DMS114 treated with DMSO at 0.1 percent for 48 hours (cell line): ENCODE measurements around the gene DNAJC30.

ENCODE experiments used
- DNase-seq: peaks from one replicate; lab custom pipeline; 2025; ENCODE audit not compliant: unreplicated experiment; lab: John Stamatoyannopoulos, UW

The DNAJC30 gene

GRCh38 chr7:73708961-73709549 lies 25.8 kb upstream of the DNAJC30 start:
- DNase-seq: no peak

GRCh38 chr7:73707045-73707631 lies 23.9 kb upstream of the DNAJC30 start:
- DNase-seq: no peak

- no peak for DNase-seq
Measured at GRCh38 chr7:73706126-73707044, 23.1 kb upstream of the DNAJC30 start.

GRCh38 chr7:73705551-73705920 lies 22.3 kb upstream of the DNAJC30 start:
- no peak for DNase-seq

- no peak for DNase-seq
Measured at GRCh38 chr7:73704640-73705550, 21.6 kb upstream of the DNAJC30 start.

- no peak for DNase-seq
Measured at GRCh38 chr7:73703757-73704639, 20.7 kb upstream of the DNAJC30 start.

- no peak for DNase-seq
Measured at GRCh38 chr7:73703225-73703624, 20.0 kb upstream of the DNAJC30 start.

GRCh38 chr7:73702665-73703064 lies 19.4 kb upstream of the DNAJC30 start:
- no peak for DNase-seq

GRCh38 chr7:73702226-73702625 lies 19.0 kb upstream of the DNAJC30 start:
- DNase-seq: no peak

GRCh38 chr7:73701357-73701995 lies 18.2 kb upstream of the DNAJC30 start:
- peak; percentile 11 for DNase-seq

GRCh38 chr7:73700581-73701134 lies 17.4 kb upstream of the DNAJC30 start:
- no peak for DNase-seq

- no peak for DNase-seq
Measured at GRCh38 chr7:73700069-73700423, 16.8 kb upstream of the DNAJC30 start.

GRCh38 chr7:73699370-73700068 lies 16.3 kb upstream of the DNAJC30 start:
- no peak for DNase-seq

GRCh38 chr7:73698410-73698809 lies 15.2 kb upstream of the DNAJC30 start:
- no peak for DNase-seq

- DNase-seq: no peak
Measured at GRCh38 chr7:73696372-73696771, 13.1 kb upstream of the DNAJC30 start.

- DNase-seq: no peak
Measured at GRCh38 chr7:73690646-73691045, 7.4 kb upstream of the DNAJC30 start.

GRCh38 chr7:73688288-73688687 lies 5.0 kb upstream of the DNAJC30 start:
- no peak for DNase-seq

GRCh38 chr7:73685311-73685710 lies 2.1 kb upstream of the DNAJC30 start:
- no peak for DNase-seq
